HG03439 (cell line): ENCODE measurements around the gene PDS5B.
A peak's percentile ranks its signal among the peaks of the same experiment; 100 is the strongest.
"Not testable (repeated sequence)": the region's sequence is repeated elsewhere in the genome, so short reads cannot be mapped to it uniquely, and the experiment has no call there.

Experiments used
- ATAC-seq: cut with Tn5 transposase; IDR thresholded peaks from one replicate; pipeline ENCODE4 v1.9.1; 2021; ENCODE audit warnings: mild to moderate bottlenecking, moderate library complexity; ENCODE audit not compliant: unreplicated experiment

PDS5B gene

GRCh38 chr13:32722340-32722739 lies 136.1 kb downstream of the PDS5B start:
- ATAC-seq, result no peak

DNA sequence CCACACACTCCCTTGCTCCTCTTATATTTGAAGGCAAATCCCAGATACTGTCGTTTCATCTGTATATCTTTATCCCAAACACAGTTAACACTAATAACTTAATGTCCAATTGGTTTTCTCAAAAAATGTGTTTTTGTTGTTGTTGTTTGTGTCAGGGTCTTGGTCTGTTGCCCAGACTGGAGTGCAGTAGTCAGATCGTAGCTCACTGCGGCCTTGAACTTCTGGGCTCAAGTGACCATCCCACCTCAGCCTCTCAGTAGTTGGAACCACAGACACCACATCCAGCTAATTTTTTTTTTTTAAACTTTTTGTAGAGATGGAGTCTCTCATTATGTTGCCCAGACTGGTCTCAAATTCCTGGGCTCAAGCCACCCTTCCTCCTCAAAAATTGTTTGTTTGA lies 137.7 kb downstream of the PDS5B start:
- ATAC-seq, result no peak

DNA sequence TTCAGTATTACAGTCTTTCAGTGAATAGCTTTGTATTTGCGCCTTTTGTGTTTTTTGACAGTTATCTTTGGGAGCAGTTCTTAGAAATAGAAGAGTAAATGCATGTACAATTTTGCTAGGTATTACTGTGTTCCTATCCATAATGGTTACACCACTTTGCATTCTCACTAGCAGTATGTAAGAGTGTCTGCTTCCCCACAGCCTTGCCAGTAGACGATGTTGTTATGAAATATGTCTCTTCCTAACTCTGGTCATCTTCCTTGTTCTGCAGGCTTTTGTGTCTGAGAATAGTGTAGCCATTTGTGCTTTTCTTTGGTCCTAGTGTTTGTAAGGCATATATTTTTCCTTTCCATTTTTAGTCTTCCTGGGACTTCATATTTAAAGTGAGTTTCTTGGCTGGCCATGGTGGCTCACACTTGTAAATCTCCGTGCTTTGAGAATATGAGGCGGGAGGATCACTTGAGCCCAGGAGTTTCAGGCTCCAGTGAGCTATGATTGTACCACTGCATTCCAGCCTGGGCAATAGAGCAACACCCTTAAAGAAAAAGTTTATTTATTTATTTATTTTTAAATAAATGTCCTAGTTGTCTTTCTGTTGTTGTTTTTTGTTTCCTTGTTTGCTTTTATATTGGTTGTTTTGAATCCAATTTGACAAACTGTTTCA lies 140.3 kb downstream of the PDS5B start:
- ATAC-seq, result no peak

- no peak for ATAC-seq
Measured at GRCh38 chr13:32728327-32728726, 142.1 kb downstream of the PDS5B start.

DNA sequence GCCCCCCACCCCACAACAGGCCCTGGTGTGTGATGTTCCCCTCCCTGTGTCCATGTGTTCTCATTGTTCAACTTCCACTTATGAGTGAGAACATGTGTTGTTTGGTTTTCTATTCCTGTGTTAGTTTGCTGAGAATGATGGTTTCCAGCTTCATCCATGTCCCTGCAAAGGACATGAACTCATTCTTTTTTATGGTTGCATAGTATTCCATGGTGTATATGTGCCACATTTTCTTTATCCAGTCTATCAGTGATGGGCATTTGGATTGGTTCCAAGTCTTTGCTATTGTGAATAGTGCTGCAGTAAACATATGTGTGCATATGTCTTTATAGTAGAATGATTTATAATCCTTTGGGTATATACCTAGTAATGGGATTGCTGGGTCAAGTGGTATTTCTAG lies 142.8 kb downstream of the PDS5B start:
- not testable (repeated sequence) for ATAC-seq

GRCh38 chr13:32731074-32731473 lies 144.8 kb downstream of the PDS5B start:
- no peak for ATAC-seq

GRCh38 chr13:32731576-32731975 lies 145.3 kb downstream of the PDS5B start:
- no peak for ATAC-seq

DNA sequence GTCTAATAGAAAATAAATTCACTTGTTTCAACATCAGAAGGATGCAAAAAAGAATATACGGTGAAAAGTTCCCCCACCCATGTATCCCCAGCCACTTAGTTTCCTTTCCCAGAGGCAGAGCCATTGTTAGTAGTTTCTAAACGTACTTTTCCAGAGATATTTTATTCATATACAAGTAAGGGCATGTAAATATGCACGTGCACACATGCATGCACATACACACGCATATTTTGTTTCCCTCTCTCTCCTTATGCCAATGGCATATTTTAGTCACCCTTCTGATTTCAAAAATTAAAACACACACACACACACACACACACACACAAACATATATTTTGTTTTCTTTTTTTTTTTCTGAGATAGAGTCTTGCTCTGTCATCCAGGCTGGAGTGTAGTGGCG lies 147.4 kb downstream of the PDS5B start:
- no peak for ATAC-seq

GRCh38 chr13:32734511-32734910 lies 148.3 kb downstream of the PDS5B start:
- no peak for ATAC-seq

DNA sequence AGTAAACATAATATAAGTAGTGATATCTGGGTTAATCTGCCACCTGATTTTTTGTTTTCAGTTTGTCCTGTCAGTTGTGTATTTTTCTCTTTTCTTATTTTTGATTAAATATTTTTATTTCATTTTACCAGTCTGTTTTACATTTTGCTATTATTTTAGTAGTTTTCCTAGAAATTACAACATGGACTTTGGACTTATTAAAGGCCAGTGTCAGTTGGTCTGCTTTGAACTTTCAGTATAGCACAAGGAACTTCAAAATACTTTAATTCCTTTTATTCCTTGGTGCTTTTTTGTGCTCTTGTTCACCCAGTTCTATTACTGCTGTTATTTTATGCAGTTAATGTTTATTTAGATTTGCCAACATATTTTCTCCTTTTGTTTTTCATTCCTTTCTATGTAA lies 149.6 kb downstream of the PDS5B start:
- ATAC-seq, result no peak

DNA sequence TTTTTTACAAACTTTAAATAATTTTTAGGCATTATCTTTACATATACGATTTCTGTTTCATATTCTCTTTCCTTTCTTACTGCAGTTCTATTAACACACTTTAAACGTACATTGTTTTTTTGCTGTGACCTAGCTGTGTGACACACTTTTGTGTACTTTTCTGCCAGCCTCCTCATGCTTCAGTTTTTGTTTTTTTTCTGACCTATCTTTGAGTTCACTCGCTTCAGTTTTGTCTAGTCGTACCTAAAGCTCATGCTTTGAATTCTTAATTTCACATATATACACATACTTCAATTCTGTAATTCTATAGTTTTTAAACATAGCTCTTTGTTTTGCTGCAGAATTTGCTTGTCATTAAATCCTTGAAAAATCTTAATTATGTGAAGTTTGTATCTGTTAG lies 150.4 kb downstream of the PDS5B start:
- ATAC-seq, result no peak

- ATAC-seq, result peak; percentile 62
Measured at GRCh38 chr13:32737111-32737571, 150.9 kb downstream of the PDS5B start.

GRCh38 chr13:32737679-32738078 lies 151.4 kb downstream of the PDS5B start:
- ATAC-seq, result peak; percentile 6

- no peak for ATAC-seq
Measured at GRCh38 chr13:32745509-32745908, 159.3 kb downstream of the PDS5B start.

- ATAC-seq, result no peak
Measured at GRCh38 chr13:32746474-32746873, 160.2 kb downstream of the PDS5B start.

DNA sequence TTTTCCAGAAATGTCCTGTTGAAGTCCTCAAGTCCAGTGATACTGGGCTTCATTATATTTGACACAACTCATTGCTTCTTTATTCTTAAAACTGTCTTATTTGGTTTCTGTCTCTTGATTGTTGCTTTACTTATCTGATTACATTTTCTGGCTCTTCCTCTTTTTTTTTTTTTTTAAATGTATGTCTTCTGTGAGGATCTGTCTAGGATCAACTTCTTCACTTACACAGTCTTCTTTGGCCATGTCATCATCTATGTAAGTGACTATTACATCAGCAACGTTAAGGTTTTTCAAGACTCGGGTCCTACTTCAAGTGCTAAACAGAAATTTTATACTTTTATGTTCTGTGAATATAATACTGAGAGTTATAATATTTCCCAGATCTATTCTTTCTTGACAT lies 162.1 kb downstream of the PDS5B start:
- ATAC-seq, result no peak

GRCh38 chr13:32751340-32751739 lies 165.1 kb downstream of the PDS5B start:
- ATAC-seq, result no peak

DNA sequence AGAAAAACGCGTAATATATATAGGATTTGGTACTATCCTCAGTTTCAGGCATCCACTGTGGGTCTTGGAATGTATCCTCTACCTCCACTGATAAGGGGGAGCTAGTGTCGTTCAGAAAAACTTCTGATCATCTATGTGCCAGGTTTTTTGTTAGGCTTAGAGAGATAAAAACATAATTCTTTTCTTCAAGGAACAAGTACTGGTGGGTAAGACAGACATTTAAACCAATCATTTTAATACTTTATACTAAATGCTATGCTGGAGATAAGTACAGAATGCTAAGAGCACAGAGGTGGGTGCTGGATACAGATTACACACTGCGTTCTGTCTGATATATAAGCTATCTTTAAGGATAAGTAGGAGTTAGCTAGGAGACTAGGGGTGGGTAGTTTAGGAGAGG lies 166.1 kb downstream of the PDS5B start:
- no peak for ATAC-seq

DNA sequence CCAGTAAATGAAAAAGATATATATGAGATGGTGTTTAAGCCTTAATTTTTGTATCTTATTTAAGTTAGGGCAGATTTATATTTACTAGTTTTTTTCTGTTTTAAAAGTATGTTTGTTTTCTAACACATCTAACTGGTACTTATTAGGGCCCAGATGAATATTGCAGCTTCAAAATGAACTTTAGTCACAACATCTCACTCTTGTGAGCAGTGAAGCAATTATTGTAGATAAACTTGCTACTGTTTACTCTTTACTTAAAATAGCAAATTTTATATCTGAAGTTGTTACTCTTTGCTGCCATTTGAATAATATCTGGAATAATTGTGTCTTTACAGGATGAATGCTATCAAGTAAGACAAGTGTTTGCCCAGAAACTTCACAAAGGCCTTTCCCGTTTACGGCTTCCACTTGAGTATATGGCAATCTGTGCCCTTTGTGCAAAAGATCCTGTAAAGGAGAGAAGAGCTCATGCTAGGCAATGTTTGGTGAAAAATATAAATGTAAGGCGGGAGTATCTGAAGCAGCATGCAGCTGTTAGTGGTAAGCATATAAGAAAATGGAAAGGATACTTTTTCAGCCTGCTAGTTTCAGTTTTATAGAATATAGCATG lies 166.8 kb downstream of the PDS5B start:
- no peak for ATAC-seq

DNA sequence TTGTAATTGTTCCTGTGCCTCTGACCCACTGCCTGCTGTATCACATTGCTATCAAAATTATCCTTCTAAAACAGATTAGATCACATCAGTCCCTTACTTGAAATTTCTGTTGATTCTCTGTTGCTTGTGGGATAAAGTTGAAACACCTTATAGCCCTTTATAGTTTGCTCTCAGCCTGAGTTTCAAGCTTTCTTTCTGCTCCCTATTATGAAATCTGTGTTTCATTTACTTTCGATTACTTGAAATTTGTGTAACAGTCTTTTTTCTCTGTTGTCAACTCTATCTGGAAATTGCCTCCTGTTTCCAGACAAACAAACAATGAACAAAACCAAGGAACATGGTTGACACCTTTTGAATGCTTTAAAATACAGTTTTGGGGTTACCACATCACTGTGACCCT lies 167.9 kb downstream of the PDS5B start:
- no peak for ATAC-seq

DNA sequence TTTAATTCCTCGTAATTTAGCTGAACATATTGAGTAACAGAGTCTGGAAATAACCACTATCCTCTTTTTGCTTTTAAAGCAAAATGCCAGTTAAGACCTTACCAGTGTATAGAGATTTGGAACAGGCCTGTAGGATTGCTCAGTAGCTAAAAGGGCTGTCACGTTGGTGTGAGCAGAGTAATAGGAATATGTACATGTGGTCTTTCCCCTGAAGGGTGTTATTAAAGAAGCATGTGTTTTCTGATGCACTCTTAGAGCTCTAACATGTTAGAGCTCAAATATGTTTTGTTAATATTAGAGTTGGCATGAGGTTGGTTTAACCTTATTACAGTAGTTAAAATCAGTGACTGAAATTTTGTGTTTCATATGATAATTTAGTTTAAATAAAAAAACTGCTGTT lies 172.9 kb downstream of the PDS5B start:
- no peak for ATAC-seq

DNA sequence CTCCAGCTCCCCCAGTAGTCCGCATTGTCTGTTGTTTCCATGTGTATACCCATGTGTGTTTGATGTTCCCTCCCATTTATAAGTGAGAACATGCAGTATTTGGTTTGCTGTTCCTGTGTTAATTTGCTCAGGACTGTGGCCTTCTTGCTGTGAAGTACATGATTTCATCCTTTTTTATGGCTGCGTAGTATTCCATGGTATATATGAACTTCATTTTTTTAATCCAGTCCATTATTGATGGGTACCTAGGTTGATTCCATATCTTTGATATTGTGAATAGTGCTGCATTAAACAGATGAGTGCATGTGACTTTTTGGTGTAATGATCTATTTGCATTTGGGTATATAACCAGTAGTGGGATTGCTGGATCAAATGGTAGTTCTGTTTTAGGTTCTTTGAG lies 175.2 kb downstream of the PDS5B start:
- ATAC-seq, result no peak

DNA sequence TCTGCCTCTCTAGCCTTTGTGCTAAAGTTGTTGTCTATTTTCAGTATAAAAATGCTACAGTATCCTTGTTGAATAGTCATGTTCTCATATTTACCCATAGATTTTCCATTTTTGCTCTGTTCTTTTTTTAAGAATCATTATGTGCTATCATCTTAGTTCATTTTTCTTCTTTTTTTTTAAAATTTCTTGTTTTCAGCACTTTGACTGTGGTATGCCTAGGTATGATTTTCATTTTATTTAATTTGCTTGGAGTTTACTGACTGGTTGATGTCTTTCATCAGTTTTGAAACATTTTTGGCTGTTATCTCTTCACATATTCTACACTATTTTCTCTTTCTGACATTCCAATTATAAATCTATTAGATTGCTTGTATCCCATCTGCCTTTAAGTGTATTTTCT lies 192.9 kb downstream of the PDS5B start:
- ATAC-seq, result no peak
